IPS DF 4.7 (cell line): Measurements from ENCODE around the gene CFTR.
"Not testable (repeated sequence)": the region's sequence is repeated elsewhere in the genome, so short reads cannot be mapped to it uniquely, and the experiment has no call there.

Source experiments
- DNase-seq: peaks from one replicate; pipeline ENCODE4 v3.0.0-alpha.2; 2013; ENCODE audit warnings: low spot score; ENCODE audit errors: extremely low read depth

Gene CFTR

DNA sequence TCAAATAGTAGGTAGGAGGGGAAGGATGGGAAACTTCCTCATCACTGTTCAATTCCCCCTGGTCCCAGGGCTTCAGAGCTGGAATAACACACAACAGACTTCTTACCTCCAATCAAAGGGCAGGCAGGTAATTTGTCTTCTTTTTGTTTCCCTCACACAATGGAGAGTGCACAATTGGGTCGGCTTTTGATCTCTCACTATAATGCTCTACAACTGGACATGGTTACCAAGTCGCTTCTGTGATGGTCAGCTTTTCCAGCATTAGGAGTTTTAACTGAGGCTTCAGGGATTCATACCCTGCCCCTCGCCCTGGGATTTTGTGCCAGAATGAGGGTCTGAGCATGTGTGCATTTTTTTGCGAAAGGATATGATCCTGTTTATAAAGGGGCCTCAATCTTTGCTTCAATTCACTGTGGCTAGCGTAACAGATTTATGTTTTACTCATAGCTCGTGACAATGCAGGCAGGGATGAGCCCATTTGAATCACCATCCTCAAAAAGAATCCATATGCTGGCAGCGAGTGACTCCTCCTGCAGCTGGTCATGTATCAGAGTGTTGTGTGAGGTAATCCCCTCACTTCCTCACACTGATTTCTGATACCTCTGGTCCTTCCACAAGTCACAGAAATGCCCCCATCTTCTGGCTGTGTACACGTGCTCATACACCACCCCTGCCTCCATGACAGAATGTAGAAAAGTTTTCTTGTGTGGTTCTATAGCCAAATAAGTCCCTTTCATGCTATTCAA is 203.8 kb downstream of the CFTR start:
- DNase-seq = no peak

DNA sequence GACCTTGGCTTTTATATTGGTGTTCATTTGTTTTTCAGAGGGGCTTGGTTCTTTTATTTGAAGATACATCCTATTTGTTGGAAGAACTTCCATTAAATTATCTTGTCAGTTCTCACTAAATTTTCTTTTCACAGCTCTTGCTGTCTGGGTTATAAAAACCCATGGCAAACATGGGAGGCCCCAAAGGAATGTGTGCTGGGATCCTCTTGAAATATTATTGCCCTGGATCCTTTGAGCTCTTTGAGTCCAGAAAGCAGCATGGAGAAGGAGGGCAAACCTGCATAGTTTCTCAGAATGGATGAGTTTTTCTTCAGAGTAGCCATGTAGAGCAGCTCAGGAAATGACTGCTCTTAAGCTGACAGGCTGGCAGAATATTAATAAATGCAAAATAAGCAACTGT is 206.0 kb downstream of the CFTR start:
- no peak for DNase-seq

DNA sequence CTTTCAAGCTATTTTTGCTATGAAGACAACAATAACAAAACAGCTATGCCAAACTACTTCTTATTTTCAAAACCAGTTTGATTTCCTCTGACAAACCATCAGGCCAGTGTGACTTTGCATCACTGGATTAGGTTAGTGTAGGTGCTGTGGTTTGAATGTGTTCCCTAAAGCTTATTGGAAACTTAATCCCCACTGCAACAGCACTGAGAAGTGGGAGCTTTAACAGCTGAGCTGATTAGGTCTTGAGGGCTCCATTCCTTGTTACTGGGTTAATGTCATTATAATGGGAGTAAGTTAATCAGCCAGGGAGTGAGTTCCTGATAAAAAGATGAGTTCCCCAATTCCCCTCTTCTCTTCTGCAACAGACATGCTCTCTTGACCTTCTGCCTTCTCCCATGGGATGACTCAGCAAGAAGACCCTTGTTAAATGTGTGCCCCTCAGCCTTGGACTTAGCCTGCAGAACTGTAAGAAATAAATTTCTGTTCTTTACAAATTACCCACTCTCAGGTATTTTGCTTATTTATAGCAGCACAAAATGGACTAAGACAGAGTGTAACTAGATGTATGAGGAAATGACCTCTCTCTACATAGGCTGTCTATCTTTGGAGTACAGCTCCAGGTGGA is 206.6 kb downstream of the CFTR start:
- no peak for DNase-seq

DNA sequence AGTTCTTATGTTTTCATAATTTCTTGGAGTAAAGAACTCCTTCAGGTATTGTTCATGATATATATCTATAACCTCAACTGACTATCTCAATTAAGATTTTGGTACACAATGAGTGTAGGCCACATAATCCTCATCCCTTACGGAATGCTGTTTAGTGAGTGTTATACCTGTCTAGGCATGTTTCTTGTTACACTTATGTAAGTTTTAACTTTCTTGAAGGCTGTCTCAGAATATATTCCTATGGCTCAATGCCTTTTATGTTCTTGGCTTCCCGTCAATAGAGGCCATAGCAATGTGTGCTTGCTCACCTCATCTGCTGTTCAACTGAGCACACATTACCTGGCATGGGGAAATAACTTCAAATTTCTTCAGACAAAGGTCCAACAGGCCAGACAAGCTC is 208.3 kb downstream of the CFTR start:
- DNase-seq = no peak

DNA sequence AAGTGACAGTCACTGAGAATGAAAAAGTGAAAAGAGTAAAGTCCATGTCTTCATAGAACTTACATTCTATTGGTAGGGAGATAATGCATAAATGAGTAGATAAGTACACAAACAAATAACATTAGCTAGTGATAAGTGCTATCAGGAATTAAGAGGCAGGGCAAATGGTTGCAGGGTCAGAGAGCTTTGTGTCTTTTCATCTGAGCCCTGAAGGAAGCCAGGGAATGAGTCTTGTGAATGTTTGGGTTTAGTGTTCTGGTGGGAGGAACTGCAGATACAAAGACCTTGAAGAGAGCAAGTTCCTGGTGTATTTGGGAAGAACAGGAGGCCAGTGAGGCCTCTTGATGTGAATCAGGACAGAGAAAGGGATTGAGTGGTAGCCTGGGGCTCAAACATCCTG is 209.6 kb downstream of the CFTR start:
- DNase-seq = no peak

DNA sequence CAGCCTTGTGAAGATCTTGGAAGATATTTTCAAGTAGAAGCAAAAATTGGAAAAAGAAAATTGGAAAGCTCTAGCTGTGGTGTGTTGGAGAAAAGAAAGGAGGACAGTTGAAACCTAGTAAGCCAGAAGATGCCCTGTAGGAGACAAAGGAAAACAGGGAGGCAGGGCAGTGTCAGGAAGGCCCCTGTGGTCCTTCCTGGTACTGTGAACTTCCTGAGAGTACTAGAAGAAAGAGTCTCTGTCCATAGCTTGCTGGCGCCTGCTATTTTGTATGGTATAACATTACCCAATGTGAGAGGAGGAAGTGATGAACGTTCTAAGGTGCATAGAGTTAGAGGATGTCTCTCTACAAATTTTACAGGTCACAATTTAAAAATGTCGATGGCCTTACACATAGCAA is 210.3 kb downstream of the CFTR start:
- DNase-seq = no peak

DNA sequence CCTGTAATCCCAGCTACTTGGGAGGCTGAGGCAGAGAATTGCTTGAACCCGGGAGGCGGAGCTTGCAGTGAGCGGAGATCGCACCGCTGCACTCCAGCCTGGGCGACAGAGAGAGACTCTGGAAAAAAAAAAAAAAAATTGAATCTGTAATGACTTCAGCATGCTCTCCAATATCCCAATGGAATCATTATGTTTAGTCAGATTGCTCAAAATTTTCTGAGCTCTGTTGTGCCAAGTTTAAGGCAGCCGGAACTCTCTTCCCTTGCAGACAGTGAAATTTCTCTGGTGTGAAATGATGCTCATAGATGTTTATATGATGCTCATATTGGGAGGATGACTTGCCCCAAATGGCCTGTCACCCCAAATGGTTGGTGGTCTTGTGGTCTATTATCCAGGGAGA is 212.5 kb downstream of the CFTR start:
- DNase-seq = no peak

DNA sequence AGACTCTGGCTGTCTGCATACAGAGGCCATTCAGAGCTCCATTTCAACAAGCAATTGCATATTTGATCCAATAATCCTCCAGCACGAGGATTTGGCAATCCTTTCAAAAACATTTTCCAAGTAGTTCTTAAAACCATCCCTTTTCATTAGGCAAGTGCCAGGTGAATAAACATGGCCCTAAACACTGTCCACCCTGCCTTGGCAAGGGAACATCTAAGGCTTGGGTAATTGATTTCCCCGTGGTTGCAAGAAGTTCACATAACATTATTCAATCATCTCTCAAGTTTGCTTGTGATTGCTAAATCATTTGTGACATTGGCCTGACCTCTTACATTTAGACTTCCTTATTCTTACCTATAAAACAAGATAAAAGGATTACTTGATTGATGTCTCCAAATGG is 218.2 kb downstream of the CFTR start:
- DNase-seq = no peak

DNA sequence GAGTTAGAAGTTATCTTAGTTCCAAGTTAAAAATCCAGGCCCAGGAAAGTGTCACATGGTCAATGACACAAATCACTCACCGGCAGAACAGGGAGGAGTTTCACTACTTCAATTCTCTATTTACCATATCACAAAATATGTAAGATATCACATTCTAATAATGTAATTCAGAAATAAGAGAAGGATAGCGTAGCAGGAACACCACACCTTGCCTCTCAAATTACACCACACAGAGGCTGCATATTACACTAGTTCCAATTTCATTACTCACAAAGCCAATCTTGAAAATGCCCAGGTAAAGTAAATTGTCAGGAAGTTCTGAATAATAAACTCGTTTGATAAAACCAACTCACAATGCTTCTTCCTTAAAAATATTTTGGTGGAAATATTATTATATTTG is 224.2 kb downstream of the CFTR start:
- no peak for DNase-seq

DNA sequence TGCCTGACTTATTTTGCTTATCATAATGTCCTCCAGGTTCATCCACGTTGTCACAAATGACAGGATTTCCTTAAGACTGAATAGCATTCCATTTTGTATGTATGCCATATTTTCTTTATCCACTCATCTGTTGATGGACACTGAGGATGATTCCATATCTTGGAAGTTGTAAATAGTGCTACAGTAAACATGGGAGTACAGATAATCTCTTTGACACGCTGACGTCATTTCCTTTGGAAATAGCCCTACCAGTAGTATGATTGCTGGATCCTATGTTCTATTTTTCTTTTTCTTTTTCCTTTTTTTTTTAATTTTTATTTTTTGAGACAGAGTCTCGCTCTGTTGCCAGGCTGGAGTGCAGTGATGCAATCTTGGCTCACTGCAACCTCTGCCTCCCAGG is 225.8 kb downstream of the CFTR start:
- DNase-seq = no peak

DNA sequence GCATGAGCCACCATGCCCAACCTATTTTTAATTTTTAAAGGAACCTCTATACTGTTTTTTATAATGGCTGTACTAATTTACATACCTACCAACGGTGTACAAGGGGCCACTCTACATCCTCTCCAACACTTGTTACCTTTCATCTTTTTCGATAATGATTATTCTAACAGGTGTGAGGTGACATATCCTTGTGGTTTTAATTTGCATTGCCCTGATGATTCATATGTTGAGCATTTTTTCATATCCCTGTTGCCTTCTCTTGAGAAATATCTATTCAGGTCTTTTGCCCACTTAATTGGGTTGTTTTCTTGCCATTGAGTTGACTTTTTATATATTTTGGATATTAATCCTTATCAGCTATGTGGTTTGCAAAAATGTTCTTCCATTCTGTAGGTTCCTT is 226.4 kb downstream of the CFTR start:
- no peak for DNase-seq

DNA sequence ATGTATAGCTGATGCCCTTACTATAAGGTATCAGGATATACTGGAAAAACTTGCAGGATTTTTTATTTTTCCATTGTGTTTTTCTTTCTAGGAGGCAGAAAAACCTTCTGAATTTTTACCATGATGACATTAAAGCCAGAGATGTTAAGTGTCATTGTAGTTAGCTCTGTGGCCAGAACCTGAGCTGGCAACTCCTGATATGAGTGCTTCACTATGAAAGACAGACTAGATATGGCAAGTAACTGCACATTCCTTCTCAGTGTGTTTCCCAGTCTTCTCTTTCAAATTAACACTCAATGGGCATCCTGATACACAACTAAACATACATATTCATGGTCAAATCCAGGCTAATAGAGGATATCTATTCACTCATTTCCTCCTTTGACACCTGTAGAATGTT is 227.3 kb downstream of the CFTR start:
- DNase-seq = no peak

DNA sequence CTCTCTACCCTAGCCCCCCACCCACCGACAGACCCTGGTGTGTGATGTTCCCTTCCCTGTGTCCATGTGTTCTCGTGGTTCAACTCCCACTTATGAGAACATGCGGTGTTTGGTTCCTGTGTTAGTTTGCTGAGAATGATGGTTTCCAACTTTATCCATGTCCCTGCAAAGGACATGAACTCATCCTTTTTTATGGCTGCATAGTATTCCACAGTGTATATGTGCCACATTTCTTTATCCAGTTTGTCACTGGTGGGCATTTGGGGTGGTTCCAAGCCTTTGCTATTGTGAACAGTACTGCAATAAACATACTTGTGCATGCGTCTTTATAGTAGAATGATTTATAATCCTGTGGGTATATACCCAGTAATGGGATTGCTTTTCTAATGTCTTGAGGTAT is 228.3 kb downstream of the CFTR start:
- DNase-seq = not testable (repeated sequence)

DNA sequence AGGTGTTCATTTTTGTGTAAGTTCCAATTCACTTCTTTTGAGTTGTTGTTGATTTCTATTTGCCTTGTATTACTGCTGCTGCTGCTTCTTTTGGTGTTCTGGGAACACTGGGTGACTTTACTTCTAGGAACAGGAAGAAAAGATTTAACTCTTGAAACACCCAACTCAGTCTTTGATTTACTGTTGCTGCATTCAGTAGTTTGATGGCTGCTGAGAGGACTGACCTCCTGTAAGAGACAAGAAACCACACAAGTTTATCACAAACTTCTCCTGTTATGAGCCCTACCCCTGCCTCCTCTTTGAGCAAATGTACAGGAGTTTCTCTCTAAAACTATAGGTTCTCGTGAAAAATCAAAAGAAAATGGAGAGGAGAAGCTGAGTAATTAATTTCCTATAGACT is 231.7 kb downstream of the CFTR start:
- DNase-seq = no peak

DNA sequence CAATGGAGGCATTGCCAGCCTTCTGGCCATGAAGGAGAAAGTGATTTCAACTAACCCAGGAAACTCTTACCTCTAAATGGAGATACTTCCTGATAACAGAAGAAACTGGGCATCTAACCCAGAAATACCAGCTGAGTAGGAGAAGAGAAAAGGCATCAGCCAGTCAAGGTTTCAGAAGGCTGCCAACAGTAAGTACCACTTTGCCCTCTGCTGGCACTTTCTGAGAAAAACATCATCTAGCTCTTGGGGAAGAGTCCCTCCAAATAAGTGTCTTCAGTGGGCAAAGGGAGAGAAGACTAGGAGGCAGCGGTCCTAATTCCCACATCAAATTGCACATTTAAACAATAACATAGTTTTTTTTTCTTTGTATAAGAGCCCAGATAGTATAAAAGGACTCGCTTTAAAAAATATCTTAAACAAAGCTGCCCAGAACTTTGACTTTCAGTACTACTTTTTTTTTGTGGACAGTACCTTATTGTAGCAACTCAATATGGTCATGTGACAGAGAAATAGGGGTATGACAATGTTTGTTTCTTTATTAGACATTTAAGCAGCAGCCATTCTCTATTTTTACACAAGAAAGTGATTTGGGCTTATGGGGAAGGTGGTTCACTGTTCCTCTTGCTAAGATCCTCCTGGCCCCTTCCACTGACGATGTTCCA is 236.1 kb downstream of the CFTR start:
- peak; percentile 30 for DNase-seq

DNA sequence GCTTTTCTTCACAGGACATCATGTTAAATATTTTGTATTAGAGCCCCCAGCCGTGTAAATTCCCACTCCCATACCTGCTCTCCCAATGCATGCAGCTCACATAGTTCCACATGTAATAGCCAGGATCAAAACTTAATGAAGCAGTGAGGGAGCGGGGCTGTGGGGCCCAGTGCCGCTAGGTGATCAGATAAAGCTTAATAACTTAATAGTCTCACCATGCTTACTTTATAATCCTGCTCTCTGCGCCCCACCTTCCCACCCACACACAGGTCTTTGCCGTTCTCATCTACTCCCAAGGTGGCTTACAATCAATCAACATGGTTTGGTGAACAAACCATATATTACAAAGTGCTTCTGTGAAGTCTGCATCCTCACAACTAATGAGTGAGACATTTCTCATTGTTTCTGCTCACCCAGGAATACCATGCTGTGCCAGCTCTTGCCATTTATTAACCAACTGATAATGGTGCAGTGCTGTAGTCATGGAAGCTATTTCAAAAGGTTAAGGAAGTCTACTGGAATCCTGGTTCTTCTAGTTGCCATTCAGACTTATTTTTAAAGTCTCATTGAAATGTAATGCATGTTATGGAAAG is 237.0 kb downstream of the CFTR start:
- no peak for DNase-seq

DNA sequence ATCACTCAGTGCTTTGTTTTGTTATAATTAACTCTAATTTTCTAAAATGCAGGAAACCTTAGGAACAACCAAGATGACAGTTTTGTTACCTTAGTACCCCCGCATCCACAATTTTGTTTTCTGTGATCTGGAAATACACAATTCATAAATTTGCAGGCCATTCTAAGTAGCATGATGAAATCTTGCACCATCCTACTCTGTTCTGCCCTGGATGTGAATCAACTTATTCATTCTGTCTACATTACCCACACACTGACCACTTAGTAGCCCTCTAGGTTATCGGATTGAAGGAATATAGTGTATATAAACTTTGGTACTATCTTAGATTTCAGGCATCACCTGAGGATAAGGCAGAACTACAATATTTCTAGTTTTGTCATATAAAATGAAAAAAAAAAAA is 237.5 kb downstream of the CFTR start:
- DNase-seq = no peak
